ACC112 (cell line): ENCODE measurements around the gene ZGRF1.
"Not testable (repeated sequence)": the region's sequence is repeated elsewhere in the genome, so short reads cannot be mapped to it uniquely, and the experiment has no call there.

ENCODE experiments used
- H2AFZ ChIP-seq: fragments of 200-600 bp; sonication (generic); one replicate; pipeline ENCODE4 v1.6.0; 2017; ENCODE audit warnings: antibody characterized with exemption, low read length; ENCODE audit not compliant: unreplicated experiment
- H3K27ac ChIP-seq: fragments of 200-600 bp; sonication (generic); 2 replicates; pipeline ENCODE4 v1.5.1; 2014; ENCODE audit warnings: low read depth, mild to moderate bottlenecking, antibody characterized with exemption, low read length, moderate library complexity
- H3K27me3 ChIP-seq: fragments of 200-600 bp; sonication (generic); 2 replicates; pipeline ENCODE4 v1.6.1; 2014; ENCODE audit warnings: mild to moderate bottlenecking, antibody characterized with exemption, low read length, moderate library complexity, mixed read lengths; ENCODE audit not compliant: insufficient read depth
- H3K36me3 ChIP-seq: fragments of 200-600 bp; sonication (generic); 2 replicates; pipeline ENCODE4 v1.6.1; 2016; ENCODE audit warnings: mild to moderate bottlenecking, antibody characterized with exemption, low read length, moderate library complexity, mixed read lengths; ENCODE audit not compliant: insufficient read depth
- H3K4me1 ChIP-seq: fragments of 200-600 bp; sonication (generic); one replicate; pipeline ENCODE4 v1.6.1; 2016; ENCODE audit warnings: low read length, mixed read lengths; ENCODE audit not compliant: insufficient read depth, unreplicated experiment, control insufficient read depth
- H3K4me3 ChIP-seq: fragments of 200-600 bp; sonication (generic); 2 replicates; pipeline ENCODE4 v1.5.1; 2014; ENCODE audit warnings: mild to moderate bottlenecking, low read depth, low read length
- H3K79me2 ChIP-seq: fragments of 200-600 bp; sonication (generic); one replicate; pipeline ENCODE4 v1.6.0; 2016; ENCODE audit warnings: low read length; ENCODE audit not compliant: control insufficient read depth, unreplicated experiment, insufficient read depth

Gene ZGRF1, protein sequence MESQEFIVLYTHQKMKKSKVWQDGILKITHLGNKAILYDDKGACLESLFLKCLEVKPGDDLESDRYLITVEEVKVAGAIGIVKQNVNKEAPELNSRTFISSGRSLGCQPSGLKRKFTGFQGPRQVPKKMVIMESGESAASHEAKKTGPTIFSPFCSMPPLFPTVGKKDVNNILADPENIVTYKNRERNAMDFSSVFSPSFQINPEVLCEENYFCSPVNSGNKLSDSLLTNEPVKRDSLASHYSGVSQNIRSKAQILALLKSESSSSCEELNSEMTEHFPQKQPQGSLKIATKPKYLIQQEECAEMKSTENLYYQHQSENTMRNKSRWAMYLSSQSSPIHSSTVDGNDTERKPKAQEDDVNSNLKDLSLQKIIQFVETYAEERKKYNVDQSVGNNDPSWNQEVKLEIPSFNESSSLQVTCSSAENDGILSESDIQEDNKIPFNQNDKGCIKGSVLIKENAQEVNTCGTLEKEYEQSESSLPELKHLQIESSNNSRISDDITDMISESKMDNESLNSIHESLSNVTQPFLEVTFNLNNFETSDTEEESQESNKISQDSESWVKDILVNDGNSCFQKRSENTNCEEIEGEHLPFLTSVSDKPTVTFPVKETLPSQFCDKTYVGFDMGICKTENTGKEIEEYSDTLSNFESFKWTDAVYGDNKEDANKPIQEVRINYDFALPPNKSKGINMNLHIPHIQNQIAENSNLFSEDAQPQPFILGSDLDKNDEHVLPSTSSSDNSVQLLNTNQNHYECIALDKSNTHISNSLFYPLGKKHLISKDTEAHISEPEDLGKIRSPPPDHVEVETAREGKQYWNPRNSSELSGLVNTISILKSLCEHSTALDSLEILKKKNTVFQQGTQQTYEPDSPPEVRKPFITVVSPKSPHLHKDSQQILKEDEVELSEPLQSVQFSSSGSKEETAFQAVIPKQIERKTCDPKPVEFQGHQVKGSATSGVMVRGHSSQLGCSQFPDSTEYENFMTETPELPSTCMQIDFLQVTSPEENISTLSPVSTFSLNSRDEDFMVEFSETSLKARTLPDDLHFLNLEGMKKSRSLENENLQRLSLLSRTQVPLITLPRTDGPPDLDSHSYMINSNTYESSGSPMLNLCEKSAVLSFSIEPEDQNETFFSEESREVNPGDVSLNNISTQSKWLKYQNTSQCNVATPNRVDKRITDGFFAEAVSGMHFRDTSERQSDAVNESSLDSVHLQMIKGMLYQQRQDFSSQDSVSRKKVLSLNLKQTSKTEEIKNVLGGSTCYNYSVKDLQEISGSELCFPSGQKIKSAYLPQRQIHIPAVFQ (N-terminal part only)

GRCh38 chr4:112636688-112637551, at the start of gene ZGRF1, which contains the start of gene LARP7:
Gene ZGRF1 (minus strand): TSS chr4:112636909. CDS start chr4:112633176, 3,733 bp downstream.
Gene LARP7 (plus strand): TSS chr4:112637143. CDS start chr4:112644670, 7,527 bp downstream.
- Histone ChIP-seq H2AFZ (peak within 1 kb of the TSS; percentile 90), H3K4me1 (peaks cover 14% of the 10 kb centered on the region), H3K4me3 (peak within 1 kb of the TSS; percentile 94), H3K79me2 (peaks cover 58% of the 10 kb centered on the region), H3K36me3 (no peaks in the 10 kb centered on the region), H3K27me3 (no peaks in the 10 kb centered on the region), H3K27ac (peak within 1 kb of the TSS; percentile 95)

GRCh38 chr4:112680996-112681395, 44.3 kb upstream of the ZGRF1 start:
- Histone ChIP-seq H3K4me3 (no peak overlapping the region), H3K79me2 (no peaks in the 10 kb centered on the region), H2AFZ (no peak overlapping the region), H3K27me3 (no peaks in the 10 kb centered on the region), H3K4me1 (no peaks in the 10 kb centered on the region), H3K36me3 (no peaks in the 10 kb centered on the region), H3K27ac (no peak overlapping the region)

DNA sequence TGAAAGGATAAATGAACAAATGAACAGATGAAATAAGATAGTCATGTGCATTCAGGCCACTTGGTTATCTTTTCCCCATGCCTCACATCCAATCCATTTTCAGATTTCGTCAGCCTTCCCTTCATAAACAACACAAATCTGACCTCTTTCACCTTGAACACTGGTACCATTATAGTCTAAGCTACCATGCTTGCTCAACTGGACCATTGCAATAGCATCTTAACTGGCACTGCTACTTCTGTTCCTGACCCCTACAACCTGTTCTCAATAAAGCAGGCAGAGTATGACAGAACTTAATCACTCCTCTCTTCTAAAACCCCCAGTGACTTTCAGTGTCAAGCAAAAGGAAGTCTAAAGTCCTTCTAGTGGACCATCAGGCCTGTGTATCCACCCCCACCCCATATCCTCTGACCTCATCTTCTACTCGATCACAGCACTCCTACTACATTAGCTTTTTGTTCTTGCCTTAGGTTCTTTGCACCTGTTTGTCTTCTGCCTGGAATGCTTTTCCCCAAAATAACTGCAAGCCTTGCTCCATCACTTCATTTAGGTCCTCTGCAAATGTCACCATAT, 40.9 kb upstream of the ZGRF1 start:
- H3K79me2 ChIP-seq = no peaks in the 10 kb centered on the region
- H3K4me3 ChIP-seq = no peak overlapping the region
- H3K27ac ChIP-seq = no peak overlapping the region
- no peaks in the 10 kb centered on the region for H3K36me3 ChIP-seq
- no peak overlapping the region for H2AFZ ChIP-seq
- no peaks in the 10 kb centered on the region for H3K4me1 ChIP-seq
- H3K27me3 ChIP-seq = no peaks in the 10 kb centered on the region

DNA sequence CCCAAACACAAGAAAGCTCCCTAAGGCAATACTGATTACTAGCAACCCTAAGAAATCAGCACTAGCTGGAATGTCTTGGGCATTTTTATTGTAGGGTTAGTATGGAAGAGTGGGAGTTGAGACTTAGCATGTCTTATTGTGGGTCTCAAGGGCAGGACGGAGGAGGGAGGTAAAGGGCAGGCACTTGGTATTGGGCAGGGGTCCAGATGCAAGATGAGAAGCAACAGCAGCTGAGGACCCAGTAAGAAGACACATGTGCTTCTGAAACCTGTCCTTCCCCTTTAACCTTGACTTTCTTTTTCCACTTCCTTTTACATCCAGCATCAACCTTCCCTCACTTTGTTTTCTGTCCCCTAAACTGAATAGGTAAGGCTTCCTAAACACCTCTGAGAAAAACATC, 37.7 kb upstream of the ZGRF1 start:
- no peak overlapping the region for H2AFZ ChIP-seq

GRCh38 chr4:112673686-112674085, 37.0 kb upstream of the ZGRF1 start:
- Histone ChIP-seq H3K79me2 (no peaks in the 10 kb centered on the region), H3K4me1 (no peaks in the 10 kb centered on the region), H3K4me3 (no peak overlapping the region), H3K27ac (no peak overlapping the region), H2AFZ (no peak overlapping the region), H3K36me3 (no peaks in the 10 kb centered on the region), H3K27me3 (no peaks in the 10 kb centered on the region)

More for the DNA sequence above, 37.7 kb upstream of the ZGRF1 start:
- Histone ChIP-seq H3K36me3 (no peaks in the 10 kb centered on the region), H3K27me3 (no peaks in the 10 kb centered on the region), H3K4me1 (no peaks in the 10 kb centered on the region), H3K79me2 (no peaks in the 10 kb centered on the region), H3K27ac (no peak overlapping the region), H3K4me3 (no peak overlapping the region)

DNA sequence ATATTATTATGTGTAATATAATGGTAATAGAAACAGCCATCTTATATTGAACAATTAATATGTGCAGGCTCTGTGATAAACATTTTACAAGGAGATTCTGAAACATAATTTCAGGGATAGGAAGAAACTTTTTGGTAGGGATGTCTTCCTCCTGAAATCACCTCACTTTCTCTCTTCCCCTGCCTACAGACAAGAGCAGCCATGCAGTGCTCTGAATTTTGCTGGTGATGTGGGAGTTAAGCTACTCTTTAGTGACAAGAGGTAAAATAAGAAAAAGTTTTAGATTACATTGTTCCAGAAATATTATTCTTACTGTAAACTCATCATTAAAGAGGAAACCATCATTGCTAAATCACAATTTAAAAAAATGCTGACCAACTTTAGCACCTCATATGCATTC, 36.4 kb upstream of the ZGRF1 start:
- Histone ChIP-seq H3K27me3 (no peaks in the 10 kb centered on the region), H3K79me2 (no peaks in the 10 kb centered on the region), H3K36me3 (no peaks in the 10 kb centered on the region), H3K27ac (no peak overlapping the region), H3K4me1 (no peaks in the 10 kb centered on the region), H3K4me3 (no peak overlapping the region), H2AFZ (no peak overlapping the region)

- Histone ChIP-seq H3K36me3 (no peaks in the 10 kb centered on the region), H3K27ac (no peak overlapping the region), H3K79me2 (no peaks in the 10 kb centered on the region), H2AFZ (no peak overlapping the region), H3K27me3 (no peaks in the 10 kb centered on the region), H3K4me1 (no peaks in the 10 kb centered on the region), H3K4me3 (no peak overlapping the region)
Observed at GRCh38 chr4:112668131-112668530, 31.4 kb upstream of the ZGRF1 start.

DNA sequence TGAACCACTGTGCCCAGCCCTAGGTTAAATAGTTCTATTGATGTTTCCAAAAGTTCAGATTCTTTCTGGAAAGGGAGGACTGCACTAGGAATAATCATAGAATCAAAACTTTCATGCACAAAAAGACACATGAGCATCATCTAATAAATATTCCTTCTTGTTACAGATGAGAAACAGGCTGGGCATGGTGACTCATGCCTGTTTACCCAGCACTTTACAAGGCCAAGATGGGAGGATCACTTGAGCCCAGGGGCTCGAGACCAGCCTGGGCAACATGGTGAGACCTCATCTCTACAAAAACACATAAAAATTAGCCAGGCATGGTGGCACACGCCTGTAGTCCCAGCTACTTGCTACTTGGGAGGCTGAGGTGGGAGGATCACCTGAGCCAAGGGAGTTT, 27.9 kb upstream of the ZGRF1 start:
- Histone ChIP-seq H3K4me3 (no peak overlapping the region), H3K79me2 (no peaks in the 10 kb centered on the region), H3K27ac (no peak overlapping the region), H3K36me3 (no peaks in the 10 kb centered on the region), H3K4me1 (no peaks in the 10 kb centered on the region), H3K27me3 (no peaks in the 10 kb centered on the region), H2AFZ (no peak overlapping the region)

DNA sequence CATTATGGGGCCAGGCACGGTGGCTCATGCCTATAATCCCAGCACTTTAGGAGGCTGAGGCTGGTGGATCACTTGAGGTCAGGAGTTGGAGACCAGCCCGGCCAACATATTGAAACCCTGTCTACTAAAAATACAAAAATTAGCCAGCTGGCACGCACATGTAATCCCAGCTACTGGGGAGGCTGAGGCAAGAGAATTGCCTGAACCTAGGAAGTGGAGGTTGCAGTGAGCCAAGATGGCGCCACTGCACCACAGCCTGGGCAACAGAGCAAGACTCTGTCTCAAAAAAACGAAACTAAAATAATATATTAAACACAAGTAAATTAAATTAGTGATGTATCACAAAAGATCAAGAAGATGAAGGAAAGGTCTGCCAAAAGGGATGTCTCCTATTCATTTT, 19.4 kb upstream of the ZGRF1 start:
- not testable (repeated sequence) for H3K4me3 ChIP-seq

More for the DNA sequence above, 19.4 kb upstream of the ZGRF1 start:
- H3K36me3 ChIP-seq = peaks cover 21% of the 10 kb centered on the region
- H2AFZ ChIP-seq, H3K79me2 ChIP-seq, H3K27ac ChIP-seq, H3K4me1 ChIP-seq, H3K27me3 ChIP-seq: not testable (repeated sequence)
